Measurements from ENCODE around the gene PRSS57. TPM values are rescaled to one million over a fixed set of nuclear protein-coding genes. Genes with fewer than 3 reads are reported as not detected.
A peak's percentile ranks its signal among the peaks of the same experiment; 100 is the strongest.

The PRSS57 gene
- total RNA-seq, 1 experiment from 2014 or later, result not detected

DNA sequence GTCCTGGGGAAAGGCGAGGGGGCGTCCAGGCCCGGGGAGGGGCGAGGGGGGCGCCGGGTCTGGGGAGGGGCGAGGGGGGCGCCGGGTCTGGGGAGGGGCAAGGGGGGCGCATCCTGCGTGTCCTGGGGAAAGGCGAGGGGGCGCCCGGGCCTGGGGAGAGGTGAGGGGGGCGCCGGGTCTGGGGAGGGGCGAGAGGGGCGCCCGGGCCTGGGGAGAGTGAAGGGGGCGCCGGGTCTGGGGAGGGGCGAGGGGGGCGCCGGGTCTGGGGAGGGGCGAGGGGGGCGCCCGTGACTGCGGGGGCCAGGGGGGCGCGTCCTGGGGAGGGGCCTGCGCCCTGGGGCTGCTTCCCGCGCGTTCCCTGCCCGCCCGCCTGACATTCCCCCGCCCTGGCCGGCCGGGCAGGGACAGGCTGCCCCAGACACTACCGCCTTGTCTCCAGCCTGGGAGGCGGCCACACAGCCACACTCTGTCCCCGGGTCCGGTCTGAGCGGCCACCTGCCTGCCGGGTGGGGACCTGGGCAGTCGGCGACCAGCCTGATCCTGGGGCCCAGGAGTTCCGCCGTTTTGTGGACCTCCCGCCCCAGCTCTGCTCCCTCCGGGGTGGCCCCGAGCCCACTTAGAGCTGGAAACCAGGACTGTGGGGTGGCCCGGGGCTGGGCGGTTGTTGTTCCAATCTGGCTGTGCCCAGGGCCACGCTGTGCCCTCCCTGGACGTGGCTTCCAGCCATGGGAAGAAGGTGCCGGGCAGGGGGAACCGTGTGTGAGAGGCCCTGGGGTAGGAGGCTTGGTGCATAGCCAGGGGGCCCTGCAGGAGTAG is 25.3 kb upstream of the PRSS57 start:
- POLR2A ChIA-PET, result interaction anchor here (0.6 kb wide), 1 partner anchor 146 kb away, joined by 3 read pairs; no protein-coding TSS in a partner anchor
- CTCF ChIA-PET, result interaction anchor here (0.6 kb wide), 1 partner anchor 43 kb away, joined by 3 read pairs; no protein-coding TSS in a partner anchor
- Histone ChIP-seq H3K27ac (ENCODE audit: low read length) (no peak overlapping the region), H3K27me3 (ENCODE audit: control insufficient read depth, insufficient read depth, low read length) (no peaks in the 10 kb centered on the region), H3K36me3 (ENCODE audit: control insufficient read depth, insufficient read depth, low read length) (no peaks in the 10 kb centered on the region), H3K4me1 (ENCODE audit: control insufficient read depth, insufficient read depth, low read length) (no peaks in the 10 kb centered on the region), H3K4me3 (ENCODE audit: low read depth in 2 of 2, low read length in 2 of 2) (no peak overlapping the region), H3K9me3 (ENCODE audit: control insufficient read depth, insufficient read depth, low read depth, low read length) (no peaks in the 10 kb centered on the region)
- ATAC-seq, result peak; percentile 82
- TF ChIP-seq CTCF (IDR thresholded peaks at IDR 0.05) (no peak), POLR2AphosphoS5 (IDR thresholded peaks at IDR 0.05; ENCODE audit: low read depth, low read length) (no peak), TCF7L2 (IDR thresholded peaks at IDR 0.05; ENCODE audit: low read depth, low read length) (no peak), SIN3A (IDR thresholded peaks at IDR 0.05; ENCODE audit: borderline replicate concordance, insufficient read depth, low read depth, low read length) (no peak)
- TF ChIP-seq, protein P1, sequence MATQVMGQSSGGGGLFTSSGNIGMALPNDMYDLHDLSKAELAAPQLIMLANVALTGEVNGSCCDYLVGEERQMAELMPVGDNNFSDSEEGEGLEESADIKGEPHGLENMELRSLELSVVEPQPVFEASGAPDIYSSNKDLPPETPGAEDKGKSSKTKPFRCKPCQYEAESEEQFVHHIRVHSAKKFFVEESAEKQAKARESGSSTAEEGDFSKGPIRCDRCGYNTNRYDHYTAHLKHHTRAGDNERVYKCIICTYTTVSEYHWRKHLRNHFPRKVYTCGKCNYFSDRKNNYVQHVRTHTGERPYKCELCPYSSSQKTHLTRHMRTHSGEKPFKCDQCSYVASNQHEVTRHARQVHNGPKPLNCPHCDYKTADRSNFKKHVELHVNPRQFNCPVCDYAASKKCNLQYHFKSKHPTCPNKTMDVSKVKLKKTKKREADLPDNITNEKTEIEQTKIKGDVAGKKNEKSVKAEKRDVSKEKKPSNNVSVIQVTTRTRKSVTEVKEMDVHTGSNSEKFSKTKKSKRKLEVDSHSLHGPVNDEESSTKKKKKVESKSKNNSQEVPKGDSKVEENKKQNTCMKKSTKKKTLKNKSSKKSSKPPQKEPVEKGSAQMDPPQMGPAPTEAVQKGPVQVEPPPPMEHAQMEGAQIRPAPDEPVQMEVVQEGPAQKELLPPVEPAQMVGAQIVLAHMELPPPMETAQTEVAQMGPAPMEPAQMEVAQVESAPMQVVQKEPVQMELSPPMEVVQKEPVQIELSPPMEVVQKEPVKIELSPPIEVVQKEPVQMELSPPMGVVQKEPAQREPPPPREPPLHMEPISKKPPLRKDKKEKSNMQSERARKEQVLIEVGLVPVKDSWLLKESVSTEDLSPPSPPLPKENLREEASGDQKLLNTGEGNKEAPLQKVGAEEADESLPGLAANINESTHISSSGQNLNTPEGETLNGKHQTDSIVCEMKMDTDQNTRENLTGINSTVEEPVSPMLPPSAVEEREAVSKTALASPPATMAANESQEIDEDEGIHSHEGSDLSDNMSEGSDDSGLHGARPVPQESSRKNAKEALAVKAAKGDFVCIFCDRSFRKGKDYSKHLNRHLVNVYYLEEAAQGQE (IDR thresholded peaks at IDR 0.05; ENCODE audit: insufficient read depth in 1 of 2, low read depth in 2 of 2, low read length in 1 of 2), result no peak
- DNase-seq (ENCODE audit: low read depth, low spot score), result no peak
- no TSS peak for BruUV-seq (replicated peaks)
- intact Hi-C loops (cut with micrococcal nuclease; ENCODE audit: unreplicated experiment) (no loop called here), in situ Hi-C loops (cut with HindIII; ENCODE audit: low pct_unique_long_range_greater_than_20kb, low sequenced_read_pairs) (no loop called here)

DNA sequence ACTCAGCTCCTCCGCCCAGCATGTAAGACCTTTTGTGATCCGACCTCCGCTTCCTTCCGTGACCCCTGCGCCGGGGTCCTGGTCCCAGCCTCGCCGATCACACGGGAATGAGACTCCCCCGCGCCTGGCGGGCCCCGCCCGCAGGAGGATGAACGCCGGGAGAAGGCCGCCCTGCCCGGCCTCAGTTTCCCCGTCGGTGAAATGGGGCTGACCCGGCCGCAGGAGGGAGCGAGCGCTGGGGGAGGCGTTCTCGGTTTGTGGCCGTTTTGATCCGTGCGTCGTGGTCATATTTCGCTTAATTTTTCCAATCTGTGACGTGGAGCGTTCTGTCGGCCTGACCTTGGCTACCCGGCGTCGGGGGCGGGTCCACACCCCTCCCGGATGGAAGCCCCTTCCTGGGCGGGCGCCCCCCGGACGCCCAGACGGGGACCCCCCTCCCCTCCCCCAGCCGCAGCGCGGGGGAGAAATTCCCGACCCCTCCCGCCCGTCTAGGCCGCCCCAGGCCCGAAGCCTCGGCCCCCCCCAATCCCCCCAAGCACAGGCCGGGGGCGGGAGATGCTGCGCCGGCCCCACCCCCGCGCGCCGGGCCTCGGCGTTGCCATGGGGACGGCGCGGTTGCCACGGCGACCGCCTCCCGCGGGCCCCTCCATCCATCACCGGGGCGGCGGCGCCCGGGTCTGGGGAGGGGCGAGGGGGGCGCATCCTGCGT is 24.5 kb upstream of the PRSS57 start:
- DNase-seq (ENCODE audit: low read depth, low spot score), result no peak
- Histone ChIP-seq H3K4me1 (ENCODE audit: control insufficient read depth, insufficient read depth, low read length) (no peaks in the 10 kb centered on the region), H3K27ac (ENCODE audit: low read length) (no peak overlapping the region), H3K36me3 (ENCODE audit: control insufficient read depth, insufficient read depth, low read length) (no peaks in the 10 kb centered on the region), H3K9me3 (ENCODE audit: control insufficient read depth, insufficient read depth, low read depth, low read length) (no peaks in the 10 kb centered on the region), H3K27me3 (ENCODE audit: control insufficient read depth, insufficient read depth, low read length) (no peaks in the 10 kb centered on the region), H3K4me3 (ENCODE audit: low read depth in 2 of 2, low read length in 2 of 2) (no peak overlapping the region)
- BruUV-seq (replicated peaks), result no TSS peak
- CTCF ChIA-PET, result no interaction called here
- 0 out of 2 replicates have a peak, but pooled peaks have one; percentile 32 for ATAC-seq
- intact Hi-C loops (cut with micrococcal nuclease; ENCODE audit: unreplicated experiment) (no loop called here), in situ Hi-C loops (cut with HindIII; ENCODE audit: low pct_unique_long_range_greater_than_20kb, low sequenced_read_pairs) (no loop called here)
- POLR2A ChIA-PET, result no interaction called here
- no peak for TF ChIP-seq CTCF (IDR thresholded peaks at IDR 0.05)
- no peak for TF ChIP-seq SIN3A (IDR thresholded peaks at IDR 0.05; ENCODE audit: borderline replicate concordance, insufficient read depth, low read depth, low read length)
- TF ChIP-seq, protein P1 (IDR thresholded peaks at IDR 0.05; ENCODE audit: insufficient read depth in 1 of 2, low read depth in 2 of 2, low read length in 1 of 2), result no peak
- no peak for TF ChIP-seq TCF7L2 (IDR thresholded peaks at IDR 0.05; ENCODE audit: low read depth, low read length)
- TF ChIP-seq POLR2AphosphoS5 (IDR thresholded peaks at IDR 0.05; ENCODE audit: low read depth, low read length), result no peak

All from Panc1 (cell line).